Activated CD4-positive, alpha-beta T cell treated with anti-CD3 and anti-CD28 coated beads, Interleukin-2, amount 50 U/mL, for 24 hours (primary cell): ENCODE results near the gene TSPAN3.

Source experiments
- DNase-seq, 2 donors: peaks; one replicate each; pipeline ENCODE4 v3.0.0-alpha.2; 2020; ENCODE audit warnings: low read depth in 1 of 2, low spot score in 1 of 2

TSPAN3 gene

DNA sequence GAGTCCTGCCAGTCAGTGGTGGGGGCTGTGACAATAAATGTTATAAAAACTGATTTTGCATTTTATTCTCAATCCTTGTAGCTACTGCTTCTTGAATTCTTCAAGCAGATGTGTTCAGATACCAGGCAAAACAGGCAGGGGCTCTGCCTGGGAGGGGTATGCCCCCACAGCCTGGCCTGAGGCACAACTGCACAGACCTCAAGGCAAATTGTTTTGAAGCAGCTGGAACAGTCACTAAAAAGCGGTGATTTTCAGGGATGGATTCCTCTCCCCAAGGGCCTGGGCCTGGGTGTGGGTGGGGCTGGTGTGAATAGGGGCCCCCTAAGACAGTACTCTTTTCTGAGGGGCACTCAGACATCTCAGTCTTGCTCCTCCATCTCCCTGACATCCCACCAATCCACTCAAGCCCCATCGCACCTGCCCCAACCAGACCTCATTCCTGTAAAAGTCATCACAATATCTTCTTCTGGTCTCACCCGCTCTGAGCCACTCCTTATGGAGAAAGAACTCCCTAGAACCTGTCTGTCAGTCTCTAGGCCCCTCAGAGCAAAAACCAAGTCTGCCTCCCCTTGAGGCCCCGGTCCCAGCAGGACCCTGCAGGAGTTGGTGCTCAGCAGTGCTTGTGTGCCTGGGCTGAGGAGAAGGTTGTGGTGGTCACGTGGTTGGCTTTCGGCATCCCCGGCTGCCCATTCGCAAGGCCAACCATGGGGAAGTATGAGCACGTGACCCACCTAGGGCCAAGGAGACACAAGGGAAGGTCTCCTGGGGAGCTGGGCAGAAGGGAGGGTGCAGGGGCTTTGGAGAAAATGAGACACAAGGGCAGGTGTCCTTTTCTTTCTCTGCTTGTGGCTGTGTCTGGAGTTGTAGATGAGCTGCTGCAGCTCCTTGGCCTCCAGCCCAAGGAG is 78.9 kb downstream of the TSPAN3 start:
- DNase-seq: no peak
